Measurements from ENCODE around the gene DBX1. TPM values are rescaled to one million over a fixed set of nuclear protein-coding genes. Genes with fewer than 3 reads are reported as not detected.
A peak's percentile ranks its signal among the peaks of the same experiment; 100 is the strongest.

DBX1 gene
- total and polyA plus RNA-seq, 12 donors: not detected

- peaks cover 96% of the 10 kb centered on the region for H3K27me3 ChIP-seq
- TF ChIP-seq POLR2A (IDR thresholded peaks at IDR 0.05) (no peak), CTCF (IDR thresholded peaks at IDR 0.05) (no peak)
- no peak for DNase-seq
- no peak overlapping the region for H3K27ac ChIP-seq
- intact Hi-C loops (cut with DNase I): no loop called here
- peak overlapping the region in 1 of 4 donors; percentile 13 for H3K4me3 ChIP-seq
- no peaks in the 10 kb centered on the region for H3K36me3 ChIP-seq (replicated peaks in 1 of 2)
- H3K4me1 ChIP-seq (replicated peaks in 1 of 2): peaks cover 0 to 7% of the 10 kb centered on the region in 2 donors
- no peaks in the 10 kb centered on the region for H3K9me3 ChIP-seq (replicated peaks in 1 of 3)
- WGBS, 4 donors: 17 to 40% (median 24%) methylated on average over 11 to 26 of the region's 26 CpGs
Observed at GRCh38 chr11:20163783-20164481, 3.7 kb upstream of the DBX1 start.

GRCh38 chr11:20162824-20163782 lies 2.8 kb upstream of the DBX1 start:
- 3 to 7% (median 4%) methylated on average over 44 to 61 of the region's 61 CpGs for WGBS, 4 donors
- H3K36me3 ChIP-seq (replicated peaks in 1 of 2): no peaks in the 10 kb centered on the region
- peaks cover 0 to 7% of the 10 kb centered on the region in 2 donors for H3K4me1 ChIP-seq (replicated peaks in 1 of 2)
- H3K27ac ChIP-seq: no peak overlapping the region
- peaks cover 97% of the 10 kb centered on the region for H3K27me3 ChIP-seq
- DNase-seq: no peak
- no peaks in the 10 kb centered on the region for H3K9me3 ChIP-seq (replicated peaks in 1 of 3)
- TF ChIP-seq CTCF (IDR thresholded peaks at IDR 0.05): no peak
- no peak for TF ChIP-seq POLR2A (IDR thresholded peaks at IDR 0.05)
- intact Hi-C loops (cut with DNase I): no loop called here
- H3K4me3 ChIP-seq: peak overlapping the region in 1 of 4 donors; percentile 13

- TF ChIP-seq CTCF (IDR thresholded peaks at IDR 0.05) (no peak), POLR2A (IDR thresholded peaks at IDR 0.05) (no peak)
- 6 to 11% (median 8%) methylated on average over 24 of the region's 24 CpGs for WGBS, 4 donors
- H3K27me3 ChIP-seq: peaks cover 95% of the 10 kb centered on the region
- intact Hi-C loops (cut with DNase I): no loop called here
- H3K4me3 ChIP-seq: no peak overlapping the region
- no peak for DNase-seq
- H3K4me1 ChIP-seq (replicated peaks in 1 of 2): peaks cover 0 to 7% of the 10 kb centered on the region in 2 donors
- H3K36me3 ChIP-seq (replicated peaks in 1 of 2): no peaks in the 10 kb centered on the region
- H3K27ac ChIP-seq: no peak overlapping the region
- H3K9me3 ChIP-seq (replicated peaks in 1 of 3): no peaks in the 10 kb centered on the region
Observed at GRCh38 chr11:20161923-20162744, 1.9 kb upstream of the DBX1 start.

Measured in adrenal gland (tissue), 12 donors.